WTC11 (cell line): ENCODE data around the gene INTS6L. TPM values are rescaled to one million over a fixed set of nuclear protein-coding genes. Genes with fewer than 3 reads are reported as not detected.

Source experiments
- ATAC-seq: fragments of 200-7000 bp; cut with Tn5 transposase; 2 replicates; pipeline ENCODE4 v1.10.0; 2021; ENCODE audit warnings: mild to moderate bottlenecking, moderate library complexity
- CTCF ChIA-PET: fragments of 300-600 bp; sonication (Branson Sonifier 250); formaldehyde crosslinking; loops from one replicate; lab custom pipeline; 2021; ENCODE audit warnings: antibody characterized with exemption; lab: Charles Lee
- POLR2A ChIA-PET: fragments of 350-600 bp; sonication (Branson Sonifier 250); formaldehyde crosslinking; loops from one replicate; lab custom pipeline; 2021; ENCODE audit warnings: antibody characterized with exemption; lab: Charles Lee
- DNase-seq: peaks from one replicate; pipeline ENCODE4 v3.0.0; 2021; ENCODE audit warnings: low spot score
- H3K27ac Mint-ChIP-seq: 2 replicates; pipeline ENCODE4 v1.8.0; 2021; ENCODE audit warnings: mixed read lengths
- H3K27me3 Mint-ChIP-seq: 2 replicates; pipeline ENCODE4 v1.8.0; 2021; ENCODE audit warnings: low read depth, mild to moderate bottlenecking, moderate library complexity, mixed read lengths
- H3K36me3 Mint-ChIP-seq: 2 replicates; pipeline ENCODE4 v1.8.0; 2021; ENCODE audit warnings: mixed read lengths
- H3K4me1 Mint-ChIP-seq: 2 replicates; pipeline ENCODE4 v1.8.0; 2022; ENCODE audit warnings: mixed read lengths
- H3K4me3 Mint-ChIP-seq: 2 replicates; pipeline ENCODE4 v1.8.0; 2021; ENCODE audit warnings: mild to moderate bottlenecking, moderate library complexity, mixed read lengths
- H3K9me3 Mint-ChIP-seq: 2 replicates; pipeline ENCODE4 v1.8.0; 2021; ENCODE audit warnings: mixed read lengths
- E2F1 ChIP-seq: sonication (generic); formaldehyde crosslinking; IDR thresholded peaks from 2 replicates; pipeline ENCODE4 v1.8.0; 2022; ENCODE audit warnings: mild to moderate bottlenecking, missing genetic modification reagents
- ETV6 ChIP-seq: sonication (generic); formaldehyde crosslinking; IDR thresholded peaks from 2 replicates; pipeline ENCODE4 v1.8.1; 2022; ENCODE audit warnings: mild to moderate bottlenecking, missing genetic modification reagents
- GTF2I ChIP-seq: fragments of 250-450 bp; sonication (Bioruptor Pico); conservative IDR thresholded peaks from 2 replicates; pipeline ENCODE4 v1.4.0; 2021; ENCODE audit warnings: mild to moderate bottlenecking
- HMGA2 ChIP-seq: fragments of 250-450 bp; sonication (Bioruptor Pico); IDR thresholded peaks from 2 replicates; pipeline ENCODE4 v1.4.0; 2021; ENCODE audit warnings: mild to moderate bottlenecking, moderate library complexity
- PRRX2 ChIP-seq: fragments of 250-450 bp; sonication (Bioruptor Pico); IDR thresholded peaks from 2 replicates; pipeline ENCODE4 v1.8.0; 2021; ENCODE audit warnings: mild to moderate bottlenecking
- SP1 ChIP-seq: sonication (generic); formaldehyde crosslinking; conservative IDR thresholded peaks from 2 replicates; pipeline ENCODE4 v1.8.1; 2022; ENCODE audit warnings: missing genetic modification reagents
- STAT6 ChIP-seq: sonication (generic); formaldehyde crosslinking; conservative IDR thresholded peaks from 2 replicates; pipeline ENCODE4 v1.8.1; 2023; ENCODE audit warnings: mild to moderate bottlenecking, low read depth, missing genetic modification reagents, moderate library complexity
- ZNF232 ChIP-seq: sonication (generic); formaldehyde crosslinking; IDR thresholded peaks from 2 replicates; pipeline ENCODE4 v1.8.0; 2022; ENCODE audit warnings: mild to moderate bottlenecking, missing genetic modification reagents
- total RNA-seq: library from RNA; stranded (reverse); gene quantifications from 3 replicates; pipeline ENCODE4 v1.2.3, GENCODE V29; 2021
- TF ChIP-seq, protein P1 (sequence below): fragments of 250-450 bp; sonication (Bioruptor Pico); IDR thresholded peaks from 2 replicates; pipeline ENCODE4 v1.9.0; 2021; ENCODE audit warnings: mild to moderate bottlenecking, borderline replicate concordance
- TF ChIP-seq, protein P2 (sequence below): sonication (generic); formaldehyde crosslinking; IDR thresholded peaks from 2 replicates; pipeline ENCODE4 v1.8.0; 2022; ENCODE audit warnings: mild to moderate bottlenecking, missing genetic modification reagents
- TF ChIP-seq, protein P3 (sequence below): fragments of 250-450 bp; sonication (Bioruptor Pico); conservative IDR thresholded peaks from 2 replicates; pipeline ENCODE4 v1.9.0; 2021; ENCODE audit warnings: mild to moderate bottlenecking

Gene INTS6L
- total RNA-seq, 1 experiment from 2014 or later = 5.4 TPM

DNA sequence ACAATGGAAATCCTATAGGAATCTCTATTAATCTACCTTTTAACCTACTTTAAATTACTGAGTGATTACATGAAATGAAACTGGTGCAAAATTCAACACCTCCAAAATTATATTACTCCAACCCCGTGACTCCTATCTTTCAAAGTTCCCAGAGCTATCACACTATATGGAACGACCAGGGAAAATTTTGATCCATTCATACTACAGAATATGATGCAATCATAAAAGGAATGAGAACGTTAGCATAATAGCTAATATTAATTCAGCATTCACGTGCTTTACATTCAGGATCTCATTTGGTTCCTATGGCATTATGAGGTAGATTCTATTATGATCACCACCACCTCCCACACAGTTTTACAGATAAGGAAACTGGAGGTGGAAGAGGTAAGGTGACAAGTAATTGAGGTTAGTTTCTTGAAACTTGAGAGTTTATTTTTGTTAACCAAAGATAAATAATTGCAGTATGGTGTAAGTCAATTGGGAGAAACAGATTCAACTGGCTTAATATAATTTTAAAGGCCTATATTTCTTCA, 29.4 kb upstream of the INTS6L start:
- Mint-ChIP-seq H3K27ac (no peak overlapping the region), H3K9me3 (no peaks in the 10 kb centered on the region), H3K36me3 (no peaks in the 10 kb centered on the region), H3K4me1 (no peaks in the 10 kb centered on the region), H3K4me3 (no peak overlapping the region), H3K27me3 (no peaks in the 10 kb centered on the region)
- POLR2A ChIA-PET = no interaction called here
- no peak for ATAC-seq
- TF ChIP-seq SP1 (CRISPR knock-in tag) (no peak), PRRX2 (CRISPR knock-in tag) (no peak), ETV6 (CRISPR knock-in tag) (no peak), ZNF232 (CRISPR knock-in tag) (no peak), GTF2I (CRISPR knock-in tag) (no peak)
- TF ChIP-seq, protein P1, sequence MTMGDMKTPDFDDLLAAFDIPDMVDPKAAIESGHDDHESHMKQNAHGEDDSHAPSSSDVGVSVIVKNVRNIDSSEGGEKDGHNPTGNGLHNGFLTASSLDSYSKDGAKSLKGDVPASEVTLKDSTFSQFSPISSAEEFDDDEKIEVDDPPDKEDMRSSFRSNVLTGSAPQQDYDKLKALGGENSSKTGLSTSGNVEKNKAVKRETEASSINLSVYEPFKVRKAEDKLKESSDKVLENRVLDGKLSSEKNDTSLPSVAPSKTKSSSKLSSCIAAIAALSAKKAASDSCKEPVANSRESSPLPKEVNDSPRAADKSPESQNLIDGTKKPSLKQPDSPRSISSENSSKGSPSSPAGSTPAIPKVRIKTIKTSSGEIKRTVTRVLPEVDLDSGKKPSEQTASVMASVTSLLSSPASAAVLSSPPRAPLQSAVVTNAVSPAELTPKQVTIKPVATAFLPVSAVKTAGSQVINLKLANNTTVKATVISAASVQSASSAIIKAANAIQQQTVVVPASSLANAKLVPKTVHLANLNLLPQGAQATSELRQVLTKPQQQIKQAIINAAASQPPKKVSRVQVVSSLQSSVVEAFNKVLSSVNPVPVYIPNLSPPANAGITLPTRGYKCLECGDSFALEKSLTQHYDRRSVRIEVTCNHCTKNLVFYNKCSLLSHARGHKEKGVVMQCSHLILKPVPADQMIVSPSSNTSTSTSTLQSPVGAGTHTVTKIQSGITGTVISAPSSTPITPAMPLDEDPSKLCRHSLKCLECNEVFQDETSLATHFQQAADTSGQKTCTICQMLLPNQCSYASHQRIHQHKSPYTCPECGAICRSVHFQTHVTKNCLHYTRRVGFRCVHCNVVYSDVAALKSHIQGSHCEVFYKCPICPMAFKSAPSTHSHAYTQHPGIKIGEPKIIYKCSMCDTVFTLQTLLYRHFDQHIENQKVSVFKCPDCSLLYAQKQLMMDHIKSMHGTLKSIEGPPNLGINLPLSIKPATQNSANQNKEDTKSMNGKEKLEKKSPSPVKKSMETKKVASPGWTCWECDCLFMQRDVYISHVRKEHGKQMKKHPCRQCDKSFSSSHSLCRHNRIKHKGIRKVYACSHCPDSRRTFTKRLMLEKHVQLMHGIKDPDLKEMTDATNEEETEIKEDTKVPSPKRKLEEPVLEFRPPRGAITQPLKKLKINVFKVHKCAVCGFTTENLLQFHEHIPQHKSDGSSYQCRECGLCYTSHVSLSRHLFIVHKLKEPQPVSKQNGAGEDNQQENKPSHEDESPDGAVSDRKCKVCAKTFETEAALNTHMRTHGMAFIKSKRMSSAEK (CRISPR knock-in tag) = no peak
- CTCF ChIA-PET = no interaction called here
- no peak for DNase-seq

- Mint-ChIP-seq H3K9me3 (no peaks in the 10 kb centered on the region), H3K36me3 (no peaks in the 10 kb centered on the region), H3K27me3 (no peaks in the 10 kb centered on the region; the same call in 1 of the 2 replicates), H3K4me1 (no peaks in the 10 kb centered on the region), H3K27ac (no peak overlapping the region)
- POLR2A ChIA-PET = no interaction called here
- DNase-seq (no peak), ATAC-seq (no peak)
- CTCF ChIA-PET = no interaction called here
- TF ChIP-seq, protein P2, sequence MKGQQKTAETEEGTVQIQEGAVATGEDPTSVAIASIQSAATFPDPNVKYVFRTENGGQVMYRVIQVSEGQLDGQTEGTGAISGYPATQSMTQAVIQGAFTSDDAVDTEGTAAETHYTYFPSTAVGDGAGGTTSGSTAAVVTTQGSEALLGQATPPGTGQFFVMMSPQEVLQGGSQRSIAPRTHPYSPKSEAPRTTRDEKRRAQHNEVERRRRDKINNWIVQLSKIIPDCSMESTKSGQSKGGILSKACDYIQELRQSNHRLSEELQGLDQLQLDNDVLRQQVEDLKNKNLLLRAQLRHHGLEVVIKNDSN (CRISPR knock-in tag) = no peak
- TF ChIP-seq STAT6 (CRISPR knock-in tag) (no peak), HMGA2 (no peak), E2F1 (CRISPR knock-in tag) (no peak)
- TF ChIP-seq, protein P3, sequence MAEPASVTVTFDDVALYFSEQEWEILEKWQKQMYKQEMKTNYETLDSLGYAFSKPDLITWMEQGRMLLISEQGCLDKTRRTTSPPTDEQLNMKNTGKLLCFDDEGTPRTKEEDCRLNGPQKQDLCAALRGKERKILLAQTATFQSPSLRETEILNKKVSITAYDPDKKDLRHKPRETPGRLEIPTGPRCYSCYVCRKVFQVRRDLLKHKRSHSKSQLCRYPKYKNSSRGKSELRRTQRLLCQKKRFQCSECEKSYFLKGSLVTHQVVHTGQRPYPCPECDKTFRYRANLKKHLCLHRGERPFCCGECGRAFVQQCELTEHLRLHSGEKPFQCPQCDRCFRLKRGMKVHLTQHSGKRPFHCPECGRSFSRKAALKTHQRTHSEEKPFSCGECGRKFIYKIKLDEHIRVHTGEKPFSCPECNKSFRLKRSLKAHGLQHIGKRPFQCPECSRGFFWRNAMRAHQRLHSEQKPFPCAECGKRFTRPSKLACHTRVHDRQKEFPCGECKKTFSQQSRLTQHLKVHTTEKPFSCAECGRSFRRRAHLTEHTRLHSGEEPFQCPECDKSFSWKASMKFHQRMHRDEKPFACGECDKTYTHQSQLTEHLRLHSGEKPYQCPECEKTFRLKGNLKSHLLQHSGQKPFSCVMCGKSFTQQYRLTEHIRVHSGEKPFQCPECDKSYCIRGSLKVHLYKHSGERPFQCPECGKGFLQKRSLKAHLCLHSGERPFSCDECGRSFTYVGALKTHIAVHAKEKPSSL (CRISPR knock-in tag) = no peak
- TF ChIP-seq, all 79 proteins: peak for 0
- H3K4me3 Mint-ChIP-seq = no peak overlapping the region
Measured at GRCh38 chrX:135494453-135494852, 26.0 kb upstream of the INTS6L start.
